ENCODE measurements around the gene PPDPF.

DNA sequence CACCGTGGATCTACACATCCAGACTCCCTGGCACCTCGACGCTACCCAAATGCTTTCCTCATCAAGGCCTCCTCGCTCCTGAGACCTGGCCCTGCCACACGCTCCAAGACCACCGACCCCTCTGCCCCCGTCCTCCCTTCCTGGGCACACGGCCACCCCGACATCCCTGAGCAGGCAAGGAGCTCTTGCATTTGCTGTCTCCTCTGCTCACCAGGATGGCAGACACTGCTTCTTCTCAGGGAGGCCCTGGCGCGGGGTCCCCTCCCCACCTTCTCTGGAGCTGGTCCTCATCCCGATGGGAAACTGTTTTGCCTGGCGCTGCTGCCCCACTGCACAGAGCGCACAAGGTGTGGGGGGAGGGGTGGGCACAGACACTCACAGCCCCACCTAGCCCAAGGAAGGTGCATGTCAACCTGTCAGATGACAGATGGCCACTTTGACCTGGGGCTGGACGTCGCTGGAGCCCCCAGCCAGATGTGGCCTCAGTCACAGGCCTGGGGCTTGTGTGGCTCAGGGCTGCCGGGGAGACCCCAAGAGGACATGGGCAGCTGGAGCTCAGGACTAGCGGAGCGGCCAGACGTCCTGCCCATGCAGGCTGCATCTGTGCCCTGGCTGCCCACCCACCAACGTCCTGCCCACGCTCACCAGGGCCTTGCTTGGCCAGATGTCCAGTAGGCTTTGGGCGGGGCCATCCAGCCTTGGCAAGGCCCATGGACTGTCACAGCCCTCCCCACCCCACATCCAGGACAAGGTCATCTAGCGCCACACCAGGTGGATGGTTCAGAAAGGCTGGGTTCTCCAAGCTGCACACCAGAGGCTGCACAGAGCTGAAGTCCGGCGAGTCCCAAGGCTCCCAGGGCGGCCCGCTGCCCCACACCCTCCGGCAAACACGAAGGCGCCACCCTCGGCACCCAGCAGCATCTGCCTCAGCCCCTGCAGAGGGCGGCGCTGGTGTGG is 41.9 kb upstream of the PPDPF start:
- TF ChIP-seq, protein P1, sequence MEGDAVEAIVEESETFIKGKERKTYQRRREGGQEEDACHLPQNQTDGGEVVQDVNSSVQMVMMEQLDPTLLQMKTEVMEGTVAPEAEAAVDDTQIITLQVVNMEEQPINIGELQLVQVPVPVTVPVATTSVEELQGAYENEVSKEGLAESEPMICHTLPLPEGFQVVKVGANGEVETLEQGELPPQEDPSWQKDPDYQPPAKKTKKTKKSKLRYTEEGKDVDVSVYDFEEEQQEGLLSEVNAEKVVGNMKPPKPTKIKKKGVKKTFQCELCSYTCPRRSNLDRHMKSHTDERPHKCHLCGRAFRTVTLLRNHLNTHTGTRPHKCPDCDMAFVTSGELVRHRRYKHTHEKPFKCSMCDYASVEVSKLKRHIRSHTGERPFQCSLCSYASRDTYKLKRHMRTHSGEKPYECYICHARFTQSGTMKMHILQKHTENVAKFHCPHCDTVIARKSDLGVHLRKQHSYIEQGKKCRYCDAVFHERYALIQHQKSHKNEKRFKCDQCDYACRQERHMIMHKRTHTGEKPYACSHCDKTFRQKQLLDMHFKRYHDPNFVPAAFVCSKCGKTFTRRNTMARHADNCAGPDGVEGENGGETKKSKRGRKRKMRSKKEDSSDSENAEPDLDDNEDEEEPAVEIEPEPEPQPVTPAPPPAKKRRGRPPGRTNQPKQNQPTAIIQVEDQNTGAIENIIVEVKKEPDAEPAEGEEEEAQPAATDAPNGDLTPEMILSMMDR (IDR thresholded peaks at IDR 0.05; ENCODE audit: insufficient read depth, low read length): no peak
- no peak for TF ChIP-seq POLR2AphosphoS5 (IDR thresholded peaks at IDR 0.05; ENCODE audit: low read depth)
- TF ChIP-seq GABPA (IDR thresholded peaks at IDR 0.05; ENCODE audit: low read depth): no peak

Measured in HL-60 (cell line).